Ureter (tissue), 1 donor: ENCODE results near the gene TUBB3. TPM values are rescaled to one million over a fixed set of nuclear protein-coding genes. Genes with fewer than 3 reads are reported as not detected.
"Not testable (repeated sequence)": the region's sequence is repeated elsewhere in the genome, so short reads cannot be mapped to it uniquely, and the experiment has no call there.

Source experiments
- DNase-seq: peaks from one replicate; pipeline ENCODE4 v3.0.0-alpha.2; 2020; ENCODE audit warnings: low spot score
- total RNA-seq: library from RNA; stranded (reverse); gene quantifications from one replicate; pipeline ENCODE4 v1.2.4, GENCODE V29; 2023
- donor health status: DM: yes; HTN: yes; CAD: no.

TUBB3 gene
- total RNA-seq, 1 donor from 2014 or later = 4.1 TPM

GRCh38 chr16:89965447-89966225 is 42.5 kb downstream of the TUBB3 start:
- DNase-seq = no peak

- DNase-seq = no peak
These were observed 43.6 kb downstream of the TUBB3 start for GRCh38 chr16:89966756-89967155.

GRCh38 chr16:89967436-89967835 is 44.3 kb downstream of the TUBB3 start:
- not testable (repeated sequence) for DNase-seq

- DNase-seq = not testable (repeated sequence)
These were observed 44.9 kb downstream of the TUBB3 start for GRCh38 chr16:89968074-89968473.

- DNase-seq = no peak
These were observed 46.7 kb downstream of the TUBB3 start for GRCh38 chr16:89969741-89970410.

GRCh38 chr16:89971495-89972243 is 48.5 kb downstream of the TUBB3 start:
- no peak for DNase-seq

- DNase-seq = peak; percentile 92
These were observed 49.4 kb downstream of the TUBB3 start for GRCh38 chr16:89972244-89973234.

- DNase-seq = no peak
These were observed 50.1 kb downstream of the TUBB3 start for GRCh38 chr16:89973235-89973634.

GRCh38 chr16:89973654-89974335 is 50.7 kb downstream of the TUBB3 start:
- DNase-seq = no peak

- no peak for DNase-seq
These were observed 51.7 kb downstream of the TUBB3 start for GRCh38 chr16:89974870-89975269.

- DNase-seq = no peak
These were observed 58.3 kb downstream of the TUBB3 start for GRCh38 chr16:89981414-89981813.

GRCh38 chr16:89982318-89982717 is 59.2 kb downstream of the TUBB3 start:
- DNase-seq = no peak

- DNase-seq = no peak
These were observed 60.4 kb downstream of the TUBB3 start for GRCh38 chr16:89983536-89983935.

GRCh38 chr16:89984216-89984615 is 61.1 kb downstream of the TUBB3 start:
- DNase-seq = no peak

- DNase-seq = no peak
These were observed 62.1 kb downstream of the TUBB3 start for GRCh38 chr16:89985219-89985618.

Other genes starting within 250 kb of the TUBB3 start
- gene CDK10, start 236.7 kb upstream of the TUBB3 start, total RNA-seq = 89.8 TPM
- 7.7 TPM for gene SPATA2L, start 221.6 kb upstream of the TUBB3 start, total RNA-seq
- gene VPS9D1, start 202.4 kb upstream of the TUBB3 start, total RNA-seq = 17.7 TPM
- 44.1 TPM for gene ZNF276, start 201.8 kb upstream of the TUBB3 start, total RNA-seq
- gene FANCA, start 106.7 kb upstream of the TUBB3 start, total RNA-seq = 8.1 TPM
- 41.6 TPM for gene SPIRE2, start 94.9 kb upstream of the TUBB3 start, total RNA-seq
- gene TCF25, start 49.8 kb upstream of the TUBB3 start, total RNA-seq = 224 TPM
- 12.3 TPM for gene MC1R, start 4.5 kb upstream of the TUBB3 start, total RNA-seq
- gene DEF8, start 25.4 kb downstream of the TUBB3 start, total RNA-seq = 45.9 TPM
- 3.0 TPM for gene DBNDD1, start 96.1 kb downstream of the TUBB3 start, total RNA-seq
- not detected for gene PRDM7, start 154.0 kb downstream of the TUBB3 start, total RNA-seq